Colonic mucosa (tissue), 4 donors: Measurements from ENCODE around the gene SUSD2. TPM values are rescaled to one million over a fixed set of nuclear protein-coding genes. Genes with fewer than 3 reads are reported as not detected.

ENCODE experiments used
- DNase-seq: peaks from one replicate; pipeline ENCODE4 v3.0.0-alpha.2; 2020
- H3K27ac ChIP-seq: fragments of 200-600 bp; one replicate; pipeline ENCODE4 v1.8.0; 2021
- H3K27me3 ChIP-seq: fragments of 200-600 bp; one replicate; pipeline ENCODE4 v1.8.0; 2021
- H3K36me3 ChIP-seq: fragments of 200-600 bp; one replicate; pipeline ENCODE4 v1.8.0; 2021
- H3K4me1 ChIP-seq: fragments of 200-600 bp; one replicate; pipeline ENCODE4 v1.8.0; 2021; ENCODE audit warnings: mild to moderate bottlenecking
- H3K4me3 ChIP-seq: fragments of 200-600 bp; one replicate; pipeline ENCODE4 v1.8.0; 2021
- H3K9ac ChIP-seq, 2 donors: one replicate each; pipeline ENCODE4 v1.7.0; 2013; ENCODE audit warnings: control low read depth in 2 of 2, low read depth in 2 of 2, low read length in 2 of 2
- H3K9me3 ChIP-seq: fragments of 200-600 bp; one replicate; pipeline ENCODE4 v1.8.0; 2021
- intact Hi-C: fragments of 100-400 bp; cut with DNase I; formaldehyde crosslinking; loops from one replicate; pipeline ENCODE4 v1.14.1; 2022
- total RNA-seq, 2 donors: library from RNA; stranded (reverse); fragmentation: NEBNext Ultra II Directional in 1 of 2; extraction: Animal tissue kit (Norgen Biotek cat#: 25700) in 1 of 2; gene quantifications; one replicate each; pipeline ENCODE4 v1.2.1, GENCODE V29; 2021
- TF ChIP-seq, protein P1 (sequence below): fragments of 200-600 bp; IDR thresholded peaks from one replicate; pipeline ENCODE4 v1.8.0; 2022; ENCODE audit warnings: antibody characterized with exemption, mild to moderate bottlenecking
- donor health status: healthy.
- donor health status: DM: no; HTN: no; CAD: no.
- donor health status: DM: no; HTN: no; CAD: no.

The SUSD2 gene
- total RNA-seq, 2 donors from 2014 or later: 1.2 to 2.4 TPM

DNA sequence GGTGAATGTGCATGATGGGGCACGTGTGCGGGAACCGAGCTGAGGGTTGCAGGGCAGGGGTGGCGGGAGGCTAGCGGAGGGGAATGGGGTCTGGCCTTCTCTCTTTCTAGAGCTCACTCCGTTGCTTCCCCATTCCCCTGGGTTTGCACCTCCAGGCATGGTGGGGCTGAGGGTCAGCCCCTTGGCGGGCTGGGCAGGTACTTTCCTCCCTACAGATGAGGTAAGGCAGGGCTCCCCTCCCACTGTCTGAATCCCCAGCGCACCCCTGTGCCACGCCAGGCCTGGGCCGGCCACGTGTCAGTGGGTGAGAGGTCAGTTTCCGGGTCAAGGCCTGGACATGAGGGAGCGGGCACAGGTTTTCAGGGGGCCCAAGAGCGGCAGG, 8.9 kb downstream of the SUSD2 start:
- Histone ChIP-seq H3K27me3 (no peaks in the 10 kb centered on the region), H3K9me3 (no peaks in the 10 kb centered on the region), H3K27ac (no peak overlapping the region), H3K9ac (no peak overlapping the region), H3K4me1 (no peaks in the 10 kb centered on the region), H3K36me3 (no peaks in the 10 kb centered on the region), H3K4me3 (no peak overlapping the region)
- TF ChIP-seq, protein P1, sequence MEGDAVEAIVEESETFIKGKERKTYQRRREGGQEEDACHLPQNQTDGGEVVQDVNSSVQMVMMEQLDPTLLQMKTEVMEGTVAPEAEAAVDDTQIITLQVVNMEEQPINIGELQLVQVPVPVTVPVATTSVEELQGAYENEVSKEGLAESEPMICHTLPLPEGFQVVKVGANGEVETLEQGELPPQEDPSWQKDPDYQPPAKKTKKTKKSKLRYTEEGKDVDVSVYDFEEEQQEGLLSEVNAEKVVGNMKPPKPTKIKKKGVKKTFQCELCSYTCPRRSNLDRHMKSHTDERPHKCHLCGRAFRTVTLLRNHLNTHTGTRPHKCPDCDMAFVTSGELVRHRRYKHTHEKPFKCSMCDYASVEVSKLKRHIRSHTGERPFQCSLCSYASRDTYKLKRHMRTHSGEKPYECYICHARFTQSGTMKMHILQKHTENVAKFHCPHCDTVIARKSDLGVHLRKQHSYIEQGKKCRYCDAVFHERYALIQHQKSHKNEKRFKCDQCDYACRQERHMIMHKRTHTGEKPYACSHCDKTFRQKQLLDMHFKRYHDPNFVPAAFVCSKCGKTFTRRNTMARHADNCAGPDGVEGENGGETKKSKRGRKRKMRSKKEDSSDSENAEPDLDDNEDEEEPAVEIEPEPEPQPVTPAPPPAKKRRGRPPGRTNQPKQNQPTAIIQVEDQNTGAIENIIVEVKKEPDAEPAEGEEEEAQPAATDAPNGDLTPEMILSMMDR: no peak
- no peak for DNase-seq
- intact Hi-C loops: loop anchor here (5.0 kb wide), 1 partner anchor 42 kb away; no protein-coding TSS in a partner anchor

DNA sequence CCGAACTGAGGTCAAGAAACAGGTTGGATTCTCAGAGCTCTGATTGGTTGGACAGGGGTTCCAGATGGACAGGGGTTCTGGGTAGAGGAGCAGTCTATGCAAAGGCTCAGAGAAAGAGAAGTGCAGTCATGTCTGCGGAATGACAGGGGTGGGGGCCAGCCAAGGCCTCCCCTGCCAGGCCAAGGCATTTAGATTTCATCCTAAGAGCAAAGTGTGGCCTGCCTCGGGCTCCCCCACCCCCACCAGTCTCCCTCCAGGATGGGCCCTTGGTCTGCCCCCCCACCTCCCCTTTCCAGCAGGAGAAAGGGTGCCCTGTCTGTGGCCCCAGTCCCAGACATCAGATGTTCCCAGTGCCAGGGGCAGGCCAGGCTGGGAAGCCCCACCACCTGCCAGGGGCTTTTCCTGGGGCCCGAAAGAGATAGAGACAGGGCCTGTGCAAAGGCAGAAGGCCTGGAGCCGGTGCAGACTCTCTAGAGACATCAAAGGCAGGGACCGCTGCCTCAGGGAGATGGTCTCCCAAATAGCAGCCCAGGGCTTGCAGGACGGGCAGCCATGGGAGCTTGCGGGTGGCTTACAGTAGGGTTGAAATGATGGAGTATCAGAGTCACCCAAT, 9.4 kb downstream of the SUSD2 start:
- no peaks in the 10 kb centered on the region for H3K4me1 ChIP-seq
- H3K4me3 ChIP-seq: no peak overlapping the region
- H3K9me3 ChIP-seq: no peaks in the 10 kb centered on the region
- no peak for DNase-seq
- H3K27ac ChIP-seq: no peak overlapping the region
- no peaks in the 10 kb centered on the region for H3K36me3 ChIP-seq
- intact Hi-C loops: loop anchor here (5.0 kb wide), 1 partner anchor 42 kb away; no protein-coding TSS in a partner anchor
- no peaks in the 10 kb centered on the region for H3K27me3 ChIP-seq
- no peak overlapping the region for H3K9ac ChIP-seq
- TF ChIP-seq, protein P1: no peak

DNA sequence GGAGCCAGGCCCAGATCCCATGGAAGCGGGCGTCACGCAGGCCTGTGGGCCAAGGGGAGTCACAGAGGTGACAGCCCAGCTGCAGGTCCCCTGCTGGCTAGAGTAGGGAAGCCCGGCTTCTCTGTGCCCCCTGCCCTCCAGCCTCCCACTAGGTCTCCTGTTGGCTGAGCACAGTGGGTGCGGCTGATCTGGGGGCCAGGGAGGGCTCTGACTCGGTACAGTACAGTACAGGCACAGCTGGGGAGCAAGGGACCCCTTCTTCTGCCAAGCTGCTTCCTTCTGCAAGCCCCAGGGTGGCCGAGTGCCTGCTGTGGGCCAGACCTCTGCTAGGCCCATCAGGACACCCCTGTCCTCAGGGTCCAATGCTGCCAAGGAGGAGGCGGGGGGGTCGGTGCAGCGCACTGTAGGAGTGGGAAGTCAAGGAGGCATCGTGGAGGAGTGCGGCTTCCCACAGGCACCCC, 10.1 kb downstream of the SUSD2 start:
- H3K27me3 ChIP-seq: no peaks in the 10 kb centered on the region
- DNase-seq: no peak
- intact Hi-C loops: loop anchor here (5.0 kb wide), 1 partner anchor 41 kb away; no protein-coding TSS in a partner anchor

DNA sequence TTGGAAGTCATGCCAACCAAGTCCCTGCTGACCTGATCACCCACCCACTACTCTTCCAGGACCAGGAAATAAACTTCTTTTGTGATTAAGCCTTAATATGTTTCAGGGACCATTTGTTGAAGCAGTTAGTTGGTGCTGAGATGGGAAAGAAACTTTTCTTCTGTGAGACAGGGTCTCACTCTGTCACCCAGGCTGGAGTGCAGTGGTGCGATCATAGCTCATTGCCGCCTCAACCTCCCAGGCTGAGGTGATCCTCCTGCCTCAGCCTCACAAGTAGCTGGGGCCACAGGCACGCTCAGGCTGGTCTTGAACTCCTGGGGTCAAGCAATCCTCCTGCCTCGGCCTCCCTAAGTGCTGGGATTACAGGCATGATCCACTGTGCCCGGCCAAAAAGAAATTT, 10.6 kb downstream of the SUSD2 start:
- Histone ChIP-seq H3K4me1 (no peaks in the 10 kb centered on the region), H3K4me3 (no peak overlapping the region), H3K27ac (no peak overlapping the region), H3K9ac (no peak overlapping the region), H3K27me3 (no peaks in the 10 kb centered on the region), H3K9me3 (no peaks in the 10 kb centered on the region), H3K36me3 (no peaks in the 10 kb centered on the region)
- TF ChIP-seq, protein P1: no peak
- intact Hi-C loops: loop anchor here (5.0 kb wide), 1 partner anchor 40 kb away; no protein-coding TSS in a partner anchor
- no peak for DNase-seq

More for the DNA sequence above, 10.1 kb downstream of the SUSD2 start:
- H3K36me3 ChIP-seq: no peaks in the 10 kb centered on the region
- no peak overlapping the region for H3K4me3 ChIP-seq
- TF ChIP-seq, protein P1: no peak
- no peak overlapping the region for H3K27ac ChIP-seq
- H3K9ac ChIP-seq: no peak overlapping the region
- H3K4me1 ChIP-seq: no peaks in the 10 kb centered on the region
- H3K9me3 ChIP-seq: no peaks in the 10 kb centered on the region

DNA sequence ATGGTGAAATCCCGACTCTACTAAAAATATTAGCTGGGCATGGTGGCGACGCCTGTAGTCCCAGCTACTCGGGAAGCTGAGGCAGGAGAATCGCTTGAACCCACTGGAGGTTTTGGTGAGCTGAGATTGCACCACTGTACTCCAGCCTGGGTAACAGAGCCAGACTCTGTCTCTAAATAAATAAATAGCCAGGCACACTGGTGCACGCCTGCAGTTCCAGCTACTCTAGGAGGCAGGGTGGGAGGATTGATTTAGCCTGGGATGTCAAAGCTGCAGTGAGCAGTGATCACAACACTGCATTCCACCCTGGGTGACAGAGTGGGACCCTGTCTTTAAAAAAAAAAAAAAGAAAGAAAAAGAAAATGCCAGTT, 17.4 kb downstream of the SUSD2 start:
- no peaks in the 10 kb centered on the region for H3K27me3 ChIP-seq
- intact Hi-C loops: no loop called here
- H3K36me3 ChIP-seq: no peaks in the 10 kb centered on the region

More for the DNA sequence above, 17.4 kb downstream of the SUSD2 start:
- Histone ChIP-seq H3K4me1 (no peaks in the 10 kb centered on the region), H3K27ac (no peak overlapping the region), H3K9me3 (no peaks in the 10 kb centered on the region), H3K9ac (no peak overlapping the region), H3K4me3 (no peak overlapping the region)
- no peak for DNase-seq
- TF ChIP-seq, protein P1: no peak
